Activated T-helper 1 cell treated with anti-CD3 and anti-CD28 coated beads, Interleukin-2, amount 50 U/mL, for 16 hours (primary cell): Measurements from ENCODE around the gene TMEM89.

ENCODE experiments used
- DNase-seq, 2 donors: peaks; one replicate each; pipeline ENCODE4 v3.0.0-alpha.2; 2020; ENCODE audit warnings: low read depth in 1 of 2, low spot score in 1 of 2

The TMEM89 gene

DNA sequence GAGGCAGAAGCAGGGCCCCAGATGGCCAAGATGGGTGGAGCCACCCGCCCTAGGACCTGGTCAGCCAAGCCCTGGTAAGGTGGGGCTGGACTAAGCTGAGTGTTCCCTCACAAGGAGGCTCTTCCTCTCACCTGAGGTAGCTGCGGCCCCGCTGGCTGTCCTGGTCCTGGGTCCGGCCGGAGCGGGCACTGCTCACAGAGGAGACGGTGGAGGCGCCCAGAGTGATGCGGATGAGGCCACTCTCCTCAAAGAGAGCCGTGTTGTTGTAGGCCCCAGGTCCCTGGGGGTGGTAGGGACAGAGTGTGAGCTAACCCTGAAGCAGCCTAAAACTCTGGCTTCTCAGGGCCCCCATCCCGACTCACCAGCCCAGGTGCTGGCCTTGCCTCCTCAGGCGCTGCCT, 21.0 kb upstream of the TMEM89 start:
- DNase-seq = no peak

DNA sequence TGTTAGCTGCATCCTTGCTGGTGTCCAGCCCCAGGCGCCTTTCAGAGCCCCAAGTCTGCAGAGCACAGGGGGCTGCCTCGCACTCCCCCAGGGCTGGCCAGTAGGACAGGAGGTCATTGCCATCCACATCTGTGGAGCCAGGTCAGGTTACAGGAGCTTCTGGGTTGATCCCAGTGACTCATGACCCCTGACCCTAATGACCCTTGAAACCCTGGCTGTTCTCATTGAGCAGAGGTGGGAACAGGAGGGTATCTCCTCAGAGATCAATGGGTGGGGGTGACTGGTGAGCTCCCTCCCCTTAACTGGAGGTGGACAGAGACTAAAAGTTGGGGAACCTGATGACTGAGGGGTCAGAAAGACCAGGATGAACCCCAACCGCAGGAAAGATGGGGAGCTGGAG, 19.8 kb upstream of the TMEM89 start:
- DNase-seq = no peak

DNA sequence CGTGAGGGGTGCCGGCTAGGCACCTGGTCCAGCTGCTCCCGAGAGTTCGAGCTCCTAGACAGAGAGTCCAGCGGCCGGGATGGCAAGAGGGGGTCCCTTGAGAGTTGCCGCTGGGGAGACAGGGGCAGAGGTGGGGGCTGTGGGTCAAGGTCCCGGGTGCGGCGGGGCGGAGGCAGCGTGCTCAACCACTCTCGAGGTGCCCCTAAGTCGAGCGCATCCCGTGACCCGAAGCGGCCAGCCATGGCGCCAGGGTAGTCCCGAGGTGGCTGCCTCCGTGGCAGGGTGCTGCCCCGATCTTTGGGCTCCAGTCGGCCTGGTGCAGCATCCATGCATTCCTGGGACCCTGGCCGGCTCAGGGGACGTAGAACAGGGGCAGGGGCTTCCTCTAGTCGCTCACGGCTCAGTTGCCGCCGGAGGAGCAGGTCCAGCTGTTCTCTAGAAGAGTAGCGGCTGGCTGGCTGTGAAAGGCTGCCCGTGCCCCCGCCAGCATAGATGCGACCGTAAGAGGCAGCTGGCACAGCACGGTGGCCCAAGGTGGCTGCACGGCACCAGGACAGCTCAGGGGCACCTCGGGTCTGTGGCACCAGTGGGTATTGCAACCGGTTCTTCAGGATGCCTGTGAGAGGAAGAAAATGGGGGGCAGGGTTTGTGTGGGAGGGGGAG, 18.5 kb upstream of the TMEM89 start:
- DNase-seq = no peak

DNA sequence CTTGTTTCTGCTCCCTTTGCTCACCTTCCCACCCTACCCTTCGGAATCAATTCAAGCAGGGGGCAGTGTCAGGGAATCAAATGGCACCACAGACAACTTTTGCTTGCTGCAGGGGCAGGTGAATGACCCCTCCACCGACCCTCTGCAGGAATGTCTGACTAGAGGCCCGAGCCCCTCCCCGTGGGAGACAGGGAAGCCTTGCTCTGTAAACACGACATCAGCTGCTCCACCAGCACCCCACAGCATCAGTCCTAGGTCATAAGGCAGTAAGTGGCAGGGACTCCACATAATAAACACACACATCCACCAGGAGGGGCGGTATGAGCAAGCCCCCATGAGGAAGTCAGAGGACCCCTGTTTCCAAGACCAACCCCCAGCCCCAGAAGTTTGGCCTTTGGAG, 15.7 kb upstream of the TMEM89 start:
- DNase-seq = no peak

DNA sequence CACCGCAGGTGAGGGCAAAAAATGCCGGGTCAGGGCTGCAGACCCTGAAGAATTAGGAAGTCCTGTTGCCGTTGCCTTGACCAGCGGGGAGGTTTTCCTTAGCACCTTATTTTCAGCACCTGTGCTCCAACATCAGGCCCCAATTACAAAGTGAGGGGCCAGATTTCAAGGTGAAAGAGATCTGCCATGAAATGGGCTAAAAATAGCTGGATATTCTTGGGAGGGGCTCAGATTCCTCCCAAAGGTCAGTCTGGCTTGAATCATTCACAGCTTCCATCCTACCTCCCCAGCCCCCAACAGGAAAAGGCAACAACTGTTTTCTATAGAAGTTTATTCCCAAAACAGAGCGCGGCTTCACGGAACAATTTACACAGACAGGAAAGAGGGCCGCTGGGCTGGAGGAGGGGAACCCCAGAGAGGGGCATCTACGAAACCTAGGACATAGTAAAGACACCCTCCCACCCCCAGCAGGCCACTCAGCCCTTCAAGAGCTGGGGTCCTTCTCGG, 14.6 kb upstream of the TMEM89 start:
- no peak for DNase-seq

DNA sequence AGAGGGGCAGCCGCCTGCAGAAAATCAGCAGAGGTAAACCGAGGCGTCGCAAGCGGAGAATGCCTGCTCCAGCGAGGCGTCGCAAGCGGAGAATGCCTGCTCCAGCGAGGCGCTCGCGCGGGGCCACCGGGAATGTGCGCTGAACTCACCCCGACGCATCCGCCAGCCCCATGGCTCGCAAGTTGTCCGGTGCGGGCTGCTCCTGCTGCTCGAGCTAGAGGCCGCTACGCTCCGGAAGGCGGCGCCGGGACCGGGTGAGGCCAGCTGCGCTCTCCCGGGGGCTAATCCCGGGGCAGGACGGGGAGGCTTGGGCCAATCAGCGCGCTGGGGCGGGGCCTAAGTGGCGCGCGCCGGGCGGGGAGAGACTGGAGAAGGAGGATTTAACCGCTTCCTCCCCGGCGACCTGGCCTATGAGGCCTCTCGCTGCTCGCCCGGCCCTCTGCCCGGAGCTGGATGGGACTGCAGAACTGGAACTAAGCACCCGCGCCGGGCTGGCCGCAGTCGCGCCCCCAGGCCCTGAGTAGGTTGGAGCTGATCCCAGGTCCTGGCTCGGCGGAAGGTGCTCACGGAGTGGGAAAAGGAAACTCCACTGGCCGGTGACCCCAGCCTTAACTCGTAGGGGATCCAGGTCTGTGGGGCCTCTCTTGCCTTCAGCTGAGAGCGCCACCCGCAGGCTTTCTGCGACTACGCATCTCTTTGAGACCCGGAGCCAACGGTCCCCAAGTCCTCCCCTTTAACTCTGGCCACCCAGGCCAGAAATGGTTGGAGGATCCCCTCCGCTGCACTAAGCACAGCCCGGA, 13.9 kb upstream of the TMEM89 start, which contains the start of gene SLC26A6:
Gene SLC26A6, minus strand, starts transcription at position 240 of the 800 bp plus-strand sequence. Its CDS starts 68 bp downstream, at position 172.
- DNase-seq = peak; percentile 87 to 89

DNA sequence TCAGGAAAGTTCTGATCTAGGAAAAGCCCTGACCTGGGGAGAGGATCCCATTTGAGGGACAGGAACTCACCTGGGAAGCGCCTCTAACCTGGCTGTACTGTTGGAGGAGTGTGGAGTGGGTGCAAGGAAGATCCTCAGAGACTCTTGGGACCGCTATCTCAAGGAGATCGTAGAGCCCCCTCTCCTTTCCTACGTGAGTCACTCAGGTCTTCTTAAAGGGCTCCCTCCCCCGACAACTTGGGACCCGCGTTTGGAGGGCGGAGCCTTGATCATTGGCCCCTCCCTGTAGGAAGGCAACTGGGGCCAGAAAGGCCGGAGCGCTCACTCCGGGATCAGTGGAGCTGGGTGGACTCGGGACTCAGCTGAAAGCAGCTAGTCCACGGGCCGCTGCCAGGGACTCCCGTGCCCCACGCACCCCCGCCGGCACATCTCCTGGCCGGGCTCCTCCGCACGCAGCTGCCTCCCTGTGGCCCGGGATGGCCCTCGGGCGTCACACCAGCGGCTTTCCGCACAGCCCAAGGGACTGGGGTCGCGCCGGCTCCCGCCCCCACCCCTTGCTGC, 13.2 kb upstream of the TMEM89 start:
- peak in 1 of 2 donors; percentile 23 for DNase-seq

DNA sequence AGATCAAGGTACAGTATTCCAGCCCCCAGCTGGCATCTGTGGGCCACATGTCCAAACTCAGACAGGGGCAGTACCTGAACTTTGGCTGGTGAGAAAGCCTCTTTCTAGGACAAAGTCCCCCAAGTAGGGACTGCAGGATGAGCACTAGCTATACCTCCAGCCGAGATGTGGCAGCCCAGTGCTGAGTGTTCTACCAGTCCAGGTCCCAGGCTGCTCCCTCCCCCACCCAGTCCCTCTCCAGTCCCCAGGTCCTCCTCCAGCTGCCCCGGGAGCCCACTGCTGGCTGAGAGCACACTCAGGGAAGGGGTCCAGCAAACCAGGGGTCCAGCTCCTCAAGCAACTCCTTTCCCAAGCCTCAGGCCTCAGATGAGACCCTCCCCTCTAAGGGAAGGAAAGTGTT, 12.2 kb upstream of the TMEM89 start:
- no peak for DNase-seq

DNA sequence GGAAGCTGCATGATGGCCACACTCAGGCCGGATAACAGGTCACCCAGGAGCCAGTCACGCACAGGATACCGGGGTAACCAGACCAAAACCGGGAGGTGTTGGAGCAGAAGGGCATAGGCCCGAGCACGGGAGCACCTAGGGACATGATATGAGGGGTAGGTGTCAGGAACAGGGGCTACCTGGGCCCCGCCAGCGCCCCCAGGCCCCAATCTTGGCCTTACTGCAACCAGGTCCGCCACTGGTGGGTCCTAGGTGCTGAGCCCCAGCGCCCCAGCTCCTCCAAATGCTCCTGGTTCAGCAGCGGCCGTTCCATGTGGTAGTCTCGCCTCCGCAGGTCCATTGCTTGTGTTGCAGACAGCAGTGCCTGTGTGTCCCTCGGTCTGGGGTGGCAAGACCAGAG, 11.7 kb upstream of the TMEM89 start:
- DNase-seq = no peak

DNA sequence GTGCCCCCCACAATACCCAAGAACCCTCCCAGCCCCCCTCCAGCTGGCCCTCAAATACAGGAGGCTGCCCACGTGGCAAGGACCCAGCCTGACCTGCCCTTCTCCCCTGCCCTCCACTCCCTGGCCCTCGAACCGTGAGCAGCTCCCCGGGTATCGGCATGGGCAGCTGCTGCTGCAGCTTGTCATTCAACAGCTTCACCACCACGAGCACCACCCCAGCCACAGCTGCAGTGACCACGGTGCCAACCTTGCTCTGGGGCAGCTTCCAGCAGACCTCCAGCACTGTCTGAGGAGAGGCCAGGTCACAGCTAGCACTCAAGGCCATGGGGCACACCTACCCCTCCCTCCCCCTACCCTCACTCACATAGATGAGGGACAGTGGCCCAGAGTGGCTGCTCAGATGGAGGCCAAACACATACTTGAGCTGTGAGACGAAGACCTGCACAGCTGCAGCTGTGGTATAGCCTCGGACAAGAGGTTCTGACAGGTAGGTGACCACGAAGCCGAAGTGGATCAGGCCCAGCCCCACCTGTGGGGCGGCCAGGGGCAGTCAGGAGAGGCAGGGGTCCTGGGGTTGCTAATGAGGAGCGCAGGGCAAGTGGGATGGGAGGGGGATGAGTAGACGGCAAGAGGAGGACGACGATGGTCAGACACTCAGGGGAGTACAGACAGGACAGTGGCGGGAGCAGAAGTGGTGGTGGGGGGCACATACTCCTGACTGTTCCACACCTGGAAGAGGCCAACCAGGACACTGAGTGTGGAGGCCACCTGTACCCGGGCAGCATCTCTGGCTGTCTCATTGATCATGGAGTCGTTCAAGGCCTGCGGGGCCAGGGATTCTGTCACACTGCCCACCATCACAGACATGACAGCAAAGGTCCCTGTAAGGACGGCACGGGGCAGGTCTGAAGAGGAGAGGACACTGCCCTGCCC, 10.2 kb upstream of the TMEM89 start:
- no peak for DNase-seq

DNA sequence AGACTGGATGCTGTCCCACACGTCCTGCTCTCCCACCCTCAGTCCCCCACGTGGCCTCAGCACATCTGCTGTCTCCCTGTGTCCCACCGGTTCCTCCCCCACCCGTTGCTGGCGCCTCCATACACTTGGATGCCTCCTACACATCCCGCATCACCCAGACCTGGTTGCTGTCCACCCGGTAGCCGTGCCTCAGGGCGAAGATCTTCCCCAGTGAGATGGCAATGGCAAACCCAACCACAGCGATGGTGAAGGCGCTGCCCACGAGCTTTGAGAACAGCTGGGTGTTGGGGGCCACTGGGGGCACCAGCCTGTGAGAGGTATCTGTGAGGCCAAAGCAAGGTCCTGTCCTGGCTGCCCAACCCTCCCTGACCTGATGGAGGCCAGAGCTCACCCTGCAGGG, 9.3 kb upstream of the TMEM89 start:
- no peak for DNase-seq

DNA sequence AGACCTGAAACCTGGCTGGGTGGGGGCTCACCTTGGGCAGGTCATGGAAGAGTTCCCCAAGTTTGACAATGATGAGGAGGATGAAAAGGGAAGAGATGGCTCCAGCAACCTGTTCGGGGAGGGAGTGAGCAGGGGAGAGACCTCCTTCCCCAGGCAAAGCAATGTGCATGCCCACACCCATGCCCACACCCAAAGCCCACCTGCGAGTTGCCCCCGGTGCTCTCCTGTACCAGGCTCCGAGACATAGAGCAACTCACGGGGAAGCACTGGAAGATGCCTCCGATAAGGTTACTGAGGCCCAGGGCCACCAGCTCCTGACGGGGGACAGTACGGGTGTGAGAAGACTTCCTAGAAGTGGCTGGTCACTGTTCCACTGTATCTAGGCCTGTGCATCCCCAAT, 8.8 kb upstream of the TMEM89 start:
- DNase-seq = no peak

DNA sequence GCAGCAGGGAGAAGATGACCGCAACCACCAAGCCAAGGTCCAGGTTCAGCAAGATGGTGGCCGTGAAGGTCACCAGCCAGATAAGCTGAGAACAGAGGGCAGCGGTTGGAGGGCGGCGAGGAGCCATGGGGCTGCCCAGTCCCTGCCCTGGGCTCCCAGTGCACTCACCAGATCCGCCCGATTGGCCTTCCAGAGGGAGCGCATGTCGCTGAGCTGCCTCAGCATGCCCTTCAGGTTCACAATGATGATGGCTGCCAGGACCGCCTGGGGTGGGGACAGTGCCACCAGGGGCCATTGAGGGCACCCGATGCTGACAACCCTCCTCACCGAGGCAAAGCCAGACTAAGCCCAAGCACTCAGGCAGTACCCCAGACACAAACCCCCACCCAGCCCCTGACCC, 8.3 kb upstream of the TMEM89 start:
- DNase-seq = no peak

DNA sequence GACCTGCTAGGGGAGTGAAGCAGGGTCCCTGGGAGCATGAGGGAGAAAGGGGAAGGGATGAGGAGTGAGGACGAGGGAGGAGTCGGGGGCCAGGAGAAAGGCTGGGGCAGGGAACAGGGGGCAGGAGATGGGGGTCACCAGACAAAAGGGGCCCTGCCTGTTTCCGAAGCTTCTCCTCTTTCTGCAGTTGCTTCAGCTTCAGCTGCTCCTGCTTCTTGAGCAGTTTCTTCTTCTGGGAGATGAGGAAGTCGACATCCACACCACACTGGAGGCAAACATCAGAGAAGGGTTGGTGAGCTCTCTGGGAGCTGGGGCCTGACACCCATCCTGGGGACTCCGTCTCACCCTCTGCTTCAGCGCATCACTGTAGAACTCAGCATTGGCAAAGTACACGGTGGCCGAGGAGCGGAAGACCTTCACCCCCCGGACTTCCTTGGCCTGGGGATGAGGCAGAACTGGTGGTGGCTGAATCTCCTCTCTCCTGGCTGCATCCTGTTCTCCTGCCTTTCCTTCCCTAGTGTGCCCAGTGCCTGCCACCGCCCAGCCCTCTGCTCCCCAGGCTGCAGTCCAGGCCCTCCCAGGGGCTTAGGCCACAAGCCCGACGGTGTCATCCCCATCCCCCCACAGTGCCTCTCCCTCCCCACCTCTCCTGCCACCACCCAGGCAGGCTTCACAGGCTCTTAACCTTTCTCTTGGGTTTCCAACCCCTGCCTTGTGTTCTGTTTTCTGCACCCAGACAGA, 6.9 kb upstream of the TMEM89 start:
- DNase-seq = no peak

DNA sequence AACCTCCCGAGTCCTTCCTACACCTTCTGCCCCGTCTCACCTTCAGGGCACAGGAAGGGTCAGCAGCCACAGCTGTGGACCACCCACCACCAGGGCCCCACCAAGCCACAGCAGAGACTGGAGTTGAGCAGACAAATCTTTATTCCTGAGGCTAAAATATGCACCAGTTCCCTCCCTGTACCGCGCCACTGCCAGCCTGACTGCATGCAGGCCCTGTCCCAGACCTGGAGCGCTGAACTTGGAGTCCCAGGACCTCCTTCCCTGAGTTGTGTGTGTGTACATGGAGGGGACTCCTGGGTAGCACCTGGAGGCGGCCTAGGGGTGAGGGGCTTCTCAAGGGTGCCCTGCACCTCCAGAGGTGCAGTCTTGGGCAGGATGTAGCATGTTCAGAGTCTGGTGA, 4.0 kb upstream of the TMEM89 start:
- DNase-seq = no peak

DNA sequence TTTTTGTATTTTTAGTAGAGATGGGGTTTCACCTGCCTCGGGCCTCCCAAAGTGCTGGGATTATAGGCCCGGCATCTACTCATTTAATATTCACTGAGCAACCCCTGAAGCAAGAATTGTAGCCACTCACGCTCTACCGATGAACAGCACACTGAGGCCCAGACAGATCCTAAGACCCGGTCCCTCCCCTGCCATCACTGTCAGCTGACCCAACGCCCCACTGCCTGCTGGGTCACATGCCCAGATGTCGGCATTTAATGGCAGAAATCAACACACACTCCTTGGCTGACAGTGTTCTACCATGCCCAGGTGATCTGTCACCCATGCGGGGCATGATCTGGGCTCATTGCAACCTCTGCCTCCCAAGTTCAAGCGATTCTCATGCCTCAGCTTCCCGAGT, 3.2 kb upstream of the TMEM89 start:
- DNase-seq = no peak

DNA sequence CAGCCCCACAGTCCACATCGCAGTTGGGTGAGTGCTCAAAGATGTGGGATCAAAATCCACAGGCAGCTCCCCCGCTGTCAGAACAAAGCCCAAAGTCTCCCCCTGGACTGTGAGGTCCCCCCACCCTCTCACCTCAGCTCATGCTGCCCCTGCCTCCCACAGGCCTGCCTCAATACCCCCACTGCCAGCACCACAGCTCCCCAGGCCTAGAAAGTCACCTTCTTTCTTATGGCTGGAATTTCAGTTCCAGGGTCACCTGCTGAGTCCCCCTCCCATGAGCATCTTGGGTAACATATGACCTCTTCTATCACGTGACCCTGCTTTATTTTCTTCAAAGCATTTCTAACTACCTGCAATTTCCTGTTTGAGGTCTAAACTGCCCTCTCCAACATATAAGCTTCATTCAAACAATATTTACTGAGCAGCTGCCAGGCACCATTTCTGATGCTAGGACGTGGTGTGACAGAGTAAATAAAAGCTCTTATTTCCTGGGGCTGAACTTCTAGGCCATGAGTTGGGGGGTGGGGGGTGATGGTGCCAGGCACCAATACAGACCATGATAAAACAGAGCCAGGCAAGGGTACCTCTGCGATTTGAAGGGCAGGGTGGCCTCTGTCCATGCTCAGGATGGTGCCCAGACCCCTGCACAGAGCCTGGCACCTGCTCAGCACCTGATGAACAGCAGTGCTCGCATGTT, 2.4 kb upstream of the TMEM89 start:
- DNase-seq = no peak

DNA sequence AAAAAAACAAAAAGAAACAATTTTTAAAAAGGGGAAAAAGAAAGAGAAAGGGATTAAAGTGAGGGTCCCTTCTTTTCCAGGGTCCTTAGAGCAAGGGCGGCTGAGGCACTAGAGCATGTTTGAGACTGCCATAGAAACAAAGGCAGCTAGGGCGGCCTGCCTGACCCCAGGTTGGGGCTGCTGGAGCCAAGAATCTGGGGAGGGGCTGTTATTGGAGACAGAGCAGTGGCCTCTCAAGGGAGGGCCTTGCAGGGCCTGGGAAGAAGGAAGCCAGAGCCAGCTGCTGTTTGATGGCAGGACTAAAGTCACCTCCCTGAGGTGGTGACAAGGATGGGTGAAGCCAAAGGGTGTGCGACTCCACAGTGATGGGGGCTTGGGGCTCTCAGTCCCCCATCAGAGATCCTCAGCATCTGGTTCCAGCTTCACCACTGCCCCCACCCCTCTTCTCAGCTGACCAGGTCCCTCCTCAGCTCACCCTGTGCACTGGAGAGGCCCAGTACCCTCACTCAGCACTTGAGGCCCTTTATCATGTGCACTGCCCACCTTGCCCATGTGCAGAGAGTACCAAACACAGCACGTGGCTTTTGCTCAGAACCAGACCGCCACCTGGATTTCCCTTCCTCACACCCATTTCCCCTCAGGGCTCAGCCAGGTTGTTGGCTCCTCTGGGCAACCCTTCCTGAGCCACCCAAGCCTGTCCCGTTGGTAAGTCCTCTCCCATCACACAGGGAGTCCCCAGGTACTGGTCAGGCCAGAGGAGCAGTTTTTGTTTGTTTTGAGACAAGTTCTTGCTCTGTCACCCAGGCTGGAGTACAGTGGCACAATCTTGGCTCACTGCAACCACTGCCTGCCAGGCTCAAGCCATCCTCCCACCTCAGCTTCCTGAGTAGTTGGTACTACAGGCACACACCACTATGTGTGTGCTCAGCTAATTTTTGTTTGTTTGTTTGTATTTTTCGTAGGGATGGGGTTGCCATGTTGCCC, 1.7 kb downstream of the TMEM89 start:
- DNase-seq = no peak

DNA sequence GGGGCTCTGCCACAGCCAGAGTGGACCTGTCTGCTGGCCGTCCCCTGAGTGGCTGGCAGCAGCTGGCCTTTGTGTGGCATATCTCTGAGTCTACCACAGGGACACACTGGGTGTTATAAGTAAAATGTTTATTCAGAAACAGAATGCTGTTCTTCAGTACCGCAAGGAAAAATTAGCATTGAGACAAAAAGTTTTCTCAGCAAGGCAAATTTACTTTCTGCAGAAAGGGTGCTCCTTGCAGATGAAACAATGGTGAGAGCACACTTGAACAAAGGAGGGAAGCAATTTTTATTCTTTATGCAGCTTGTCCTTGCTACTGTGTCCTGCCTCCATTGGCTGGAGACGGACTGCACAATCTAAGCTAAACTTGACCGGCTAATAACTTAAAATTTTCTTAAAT, 4.0 kb downstream of the TMEM89 start:
- DNase-seq = no peak
